NCI-H524 (cell line): ENCODE data around the gene FAM110D.

Experiments
- DNase-seq, 2 experiments: peaks; one replicate each; lab custom pipeline; 2025; lab: John Stamatoyannopoulos, UW

The FAM110D gene

DNA sequence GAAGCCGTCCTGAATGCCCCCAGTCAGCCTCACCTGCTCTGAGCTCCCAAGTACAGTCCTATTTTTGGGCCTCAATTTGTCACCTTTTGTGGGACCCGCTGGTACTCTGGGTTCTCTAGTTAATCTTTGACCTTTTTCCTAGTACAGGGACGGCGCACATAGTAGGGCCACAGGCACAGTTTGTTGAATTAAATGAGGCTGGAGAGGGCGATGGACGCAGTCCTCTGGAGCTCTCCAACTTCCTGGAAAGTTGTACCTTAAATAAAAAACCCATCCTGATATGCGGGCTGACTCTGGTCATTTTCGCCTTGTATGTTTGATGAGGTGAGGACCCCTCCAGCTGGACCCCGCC lies 4.8 kb downstream of the FAM110D start:
- no peak for DNase-seq

DNA sequence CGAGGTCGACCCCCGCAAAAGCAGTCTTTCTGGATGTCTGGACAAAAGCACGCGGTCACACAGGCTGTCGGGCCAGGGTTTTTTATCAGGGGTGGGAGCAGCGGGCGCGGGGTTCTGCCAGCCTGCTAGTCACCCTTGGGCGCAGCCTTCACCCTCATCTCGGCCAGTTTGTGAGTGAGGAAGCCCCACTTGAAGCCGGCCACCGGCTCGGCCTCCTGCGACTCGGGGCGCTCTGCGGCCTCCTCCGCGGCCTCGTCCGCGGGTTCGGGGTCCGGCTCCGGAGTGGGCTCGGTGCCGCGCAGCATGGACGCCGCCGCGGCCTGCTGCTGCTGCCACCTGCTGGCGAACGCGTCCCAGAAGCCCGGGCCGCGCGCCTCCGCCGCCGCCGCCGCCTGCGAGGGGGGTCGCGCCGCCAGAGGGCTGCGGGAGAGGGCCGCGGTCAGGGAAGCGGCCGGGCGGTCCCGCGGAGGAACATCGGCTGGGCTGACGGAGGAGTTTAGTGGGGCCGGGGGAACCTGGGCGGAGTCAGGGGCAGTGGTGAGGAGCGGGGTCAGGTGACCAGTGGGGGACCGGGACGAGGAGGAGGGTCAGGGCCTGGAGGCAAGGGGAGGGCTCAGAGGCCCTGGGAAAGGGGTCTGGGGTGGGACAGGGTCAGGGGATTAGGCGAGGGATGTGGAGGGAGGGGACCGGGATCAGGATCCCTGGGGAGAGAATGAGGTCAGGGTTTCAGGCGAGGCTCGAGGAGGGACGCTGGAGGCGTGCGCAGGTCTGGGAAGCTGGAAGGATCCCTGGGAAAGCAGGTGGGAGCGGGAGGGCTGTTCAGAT lies 5.4 kb downstream of the FAM110D start:
- DNase-seq = no peak

- peak; percentile 20 to 77 for DNase-seq
These were observed 6.3 kb downstream of the FAM110D start for GRCh38 chr1:26164861-26165842.

DNA sequence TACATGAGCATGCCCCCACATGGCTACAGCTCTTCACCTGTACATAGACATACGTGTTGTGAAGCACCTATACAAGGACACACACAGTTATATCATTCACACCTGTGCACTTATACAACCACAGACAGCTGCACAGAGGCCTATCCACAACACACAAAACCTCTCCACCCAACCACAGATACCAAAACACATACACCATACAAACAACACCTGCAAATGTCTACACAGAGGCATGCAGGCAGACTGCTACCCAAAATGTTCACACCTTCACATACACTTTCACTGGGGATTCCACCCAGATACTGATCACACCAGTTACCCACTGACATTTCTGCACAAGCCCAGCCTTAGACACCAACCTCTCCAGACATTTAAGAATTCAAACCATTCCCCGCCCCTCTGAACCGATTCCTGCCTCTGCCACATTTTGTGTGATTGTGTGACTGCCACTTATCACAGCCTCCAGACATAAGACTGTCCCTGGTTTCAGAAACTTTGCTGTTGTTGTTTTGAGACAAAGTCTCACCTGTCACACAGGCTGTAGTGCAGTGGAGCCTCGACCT lies 7.9 kb downstream of the FAM110D start:
- DNase-seq = no peak

DNA sequence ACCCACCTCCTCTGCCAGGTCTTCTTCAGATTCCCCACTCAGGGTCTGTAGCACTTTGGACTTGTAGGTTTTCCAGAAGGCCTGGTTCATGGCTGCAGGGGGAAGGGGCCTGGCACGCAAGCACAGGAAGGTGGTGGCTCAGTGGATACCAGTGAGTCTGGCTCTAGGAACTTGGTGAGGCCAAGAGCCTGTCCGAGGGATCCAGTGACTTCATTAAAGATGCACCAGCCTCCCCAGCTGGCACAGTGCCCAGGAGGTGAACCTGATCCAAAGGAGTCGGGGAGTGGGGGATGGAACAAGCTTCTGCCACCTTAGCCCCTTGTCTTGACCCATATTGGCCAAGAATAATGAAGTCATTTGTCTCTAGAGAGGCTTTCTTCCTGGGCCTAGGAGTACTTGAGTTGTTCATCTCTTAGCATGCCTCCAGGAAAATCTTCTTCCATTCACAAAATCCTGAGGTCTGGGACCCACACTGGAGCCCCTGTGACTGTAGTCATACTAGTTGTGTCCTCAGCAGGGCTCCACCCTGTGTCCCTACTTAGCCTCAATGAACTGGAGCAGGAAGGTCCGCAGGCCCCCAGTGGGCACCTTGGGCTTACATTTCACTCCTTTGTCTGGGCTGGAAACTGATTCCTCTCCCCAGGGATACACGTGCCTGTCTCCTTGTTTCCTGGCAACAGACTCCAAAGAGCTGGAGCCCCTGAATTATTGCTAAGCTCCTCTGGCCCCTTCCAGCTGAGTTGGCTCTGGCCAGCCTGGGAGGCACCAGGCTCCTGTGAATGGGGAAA lies 9.7 kb downstream of the FAM110D start, which contains the start of gene C1orf232:
Gene C1orf232 (minus strand): TSS at position 554 of the 788 bp plus-strand sequence. CDS start 464 bp downstream, at position 90.
- DNase-seq = peak; percentile 55 to 80

DNA sequence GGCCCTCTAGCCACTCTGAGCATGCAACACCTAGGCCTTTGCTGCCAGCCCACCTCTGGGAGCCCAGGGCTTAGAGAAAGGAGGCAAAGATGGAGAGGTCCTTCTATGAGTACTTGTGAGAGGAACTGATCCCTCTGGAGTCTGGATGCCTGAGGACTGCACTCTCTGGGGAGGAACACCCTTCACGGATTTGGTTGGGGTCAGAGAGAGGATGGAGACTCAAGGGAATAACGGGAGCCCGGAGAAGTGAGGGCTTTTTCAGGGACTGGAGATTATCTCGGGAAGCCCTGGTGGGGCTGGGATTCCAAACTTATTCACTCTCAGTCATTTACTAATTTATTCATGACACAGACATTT lies 10.3 kb downstream of the FAM110D start:
- DNase-seq = no peak

DNA sequence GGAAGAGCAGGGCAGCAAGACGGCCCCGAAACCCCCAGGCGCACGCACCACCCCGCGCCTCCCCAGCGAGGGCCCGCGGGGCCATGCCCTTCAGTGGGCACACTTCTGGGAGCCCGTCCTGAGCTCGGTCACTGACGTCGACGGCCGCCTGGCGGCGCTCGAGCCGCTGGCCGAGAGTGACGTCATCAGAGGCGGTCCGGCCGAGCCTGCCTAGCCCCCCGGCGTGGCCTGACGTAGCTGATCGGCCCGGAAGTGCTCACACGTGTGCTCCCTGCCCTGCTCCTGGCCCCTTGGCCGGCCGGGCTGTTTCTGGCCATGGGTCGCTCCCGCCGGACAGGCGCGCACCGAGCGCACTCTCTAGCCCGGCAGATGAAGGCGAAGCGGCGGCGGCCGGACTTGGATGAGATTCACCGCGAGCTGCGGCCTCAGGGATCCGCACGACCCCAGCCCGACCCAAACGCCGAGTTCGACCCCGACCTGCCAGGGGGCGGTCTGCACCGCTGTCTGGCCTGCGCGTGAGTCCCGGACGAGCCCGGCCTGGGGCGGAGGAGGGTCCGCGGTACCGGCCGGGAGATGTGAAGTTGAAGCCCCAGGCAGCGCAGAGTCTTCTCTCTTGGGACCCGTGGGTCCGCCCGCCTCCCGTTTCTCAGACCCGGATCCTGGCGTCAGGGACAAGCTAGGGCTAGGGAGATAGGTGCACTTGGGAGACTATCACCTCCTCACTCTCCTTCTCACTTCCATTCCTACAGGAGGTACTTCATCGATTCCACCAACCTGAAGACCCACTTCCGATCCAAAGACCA lies 11.0 kb downstream of the FAM110D start, which contains the start of gene ZNF593:
Gene ZNF593 (plus strand): TSS at position 240 of the 803 bp plus-strand sequence. CDS start 76 bp downstream, at position 316.
- DNase-seq = peak; percentile 46 to 85

DNA sequence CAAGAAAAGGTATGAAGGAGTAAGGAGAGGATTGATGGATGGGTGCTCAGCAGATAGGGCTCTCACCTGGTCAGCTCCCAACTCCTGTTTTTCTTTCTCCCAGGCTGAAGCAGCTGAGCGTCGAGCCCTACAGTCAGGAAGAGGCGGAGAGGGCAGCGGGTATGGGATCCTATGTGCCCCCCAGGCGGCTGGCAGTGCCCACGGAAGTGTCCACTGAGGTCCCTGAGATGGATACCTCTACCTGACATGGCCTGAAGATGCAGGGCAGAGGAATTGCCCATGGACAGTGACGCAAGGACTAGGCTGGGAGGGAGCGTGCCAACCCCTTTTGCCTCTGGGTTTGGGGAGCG lies 11.6 kb downstream of the FAM110D start:
- DNase-seq = no peak

DNA sequence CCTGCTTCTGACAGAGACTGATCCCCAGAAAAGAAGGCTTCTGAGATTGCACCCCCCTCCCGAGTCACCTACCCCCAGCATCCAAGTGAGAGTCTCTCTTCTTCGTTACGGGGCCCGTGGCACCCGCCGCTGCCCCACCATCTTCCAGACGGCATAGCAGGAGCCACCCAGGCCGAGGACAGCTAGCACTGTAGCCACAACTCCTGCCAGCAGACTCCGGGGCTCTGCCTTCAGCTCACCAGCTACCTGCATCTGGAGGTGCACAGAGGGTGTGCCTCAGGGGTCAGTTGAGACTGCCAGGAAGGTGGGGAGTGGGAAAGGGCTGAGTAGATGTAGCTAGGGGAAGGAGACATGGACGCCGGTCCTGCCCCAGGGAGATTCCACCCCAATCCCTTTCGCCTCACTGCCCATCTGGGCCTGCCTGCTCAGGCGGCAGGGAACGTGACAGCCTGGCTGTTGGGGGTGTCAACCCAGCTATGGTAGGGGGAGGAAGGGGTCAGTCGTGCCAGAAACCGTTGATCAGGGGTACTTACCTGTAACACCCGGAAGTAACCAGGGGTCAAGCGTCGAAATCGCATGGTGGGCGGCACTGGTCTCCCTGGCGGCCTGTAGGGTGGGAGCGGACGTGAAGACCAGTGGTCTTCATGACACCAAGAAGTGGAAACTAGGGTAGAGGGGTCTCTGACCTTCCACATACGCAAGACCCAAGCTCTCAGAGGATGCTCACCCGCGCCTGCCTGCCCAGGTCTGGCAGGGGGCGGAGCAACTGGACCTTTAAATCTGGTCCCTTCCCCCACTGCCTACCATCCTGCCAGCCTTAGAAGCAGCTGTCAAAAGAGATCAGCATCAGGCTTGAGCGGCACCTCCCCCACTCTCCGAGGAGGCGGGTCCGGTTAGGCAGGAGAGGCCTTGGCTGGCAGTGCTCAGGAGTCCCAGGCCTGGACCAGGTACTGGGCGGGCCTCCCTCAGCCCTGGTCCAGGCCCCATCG lies 12.5 kb downstream of the FAM110D start, which contains the start of gene ZNF593OS:
Gene ZNF593OS (minus strand): TSS at position 749 of the 989 bp plus-strand sequence. CDS start 171 bp downstream, at position 578.
- DNase-seq = no peak

GRCh38 chr1:26175346-26175745 lies 16.5 kb downstream of the FAM110D start:
- DNase-seq = no peak

DNA sequence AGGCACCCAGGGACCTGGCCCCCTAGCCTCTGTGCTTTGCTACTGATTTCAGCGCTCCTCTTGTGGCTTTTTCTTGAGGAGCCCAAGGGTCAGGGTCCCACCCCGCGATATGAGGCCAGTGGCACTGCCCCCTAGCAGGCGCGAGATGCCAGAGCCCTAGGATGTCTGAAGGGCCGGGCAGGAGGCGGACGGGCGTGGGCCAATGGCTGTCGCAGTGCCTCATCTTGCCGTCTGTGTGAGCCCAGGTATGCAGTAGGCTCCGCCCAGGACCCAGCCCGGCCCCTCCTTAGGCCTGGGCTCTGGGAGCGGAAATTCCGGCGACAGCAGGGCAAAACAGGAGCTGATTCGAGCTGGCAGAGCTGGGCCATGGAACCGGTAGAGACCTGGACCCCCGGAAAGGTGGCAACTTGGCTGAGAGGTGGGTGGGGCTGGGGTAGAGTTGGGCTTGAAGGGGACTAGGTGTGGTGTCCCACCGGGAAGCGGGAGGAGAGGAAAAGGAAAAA lies 18.4 kb downstream of the FAM110D start, which contains the start of gene CNKSR1:
Gene CNKSR1 (plus strand): TSS at position 310 of the 503 bp plus-strand sequence. CDS start 57 bp downstream, at position 367.
- no peak for DNase-seq

- DNase-seq = no peak
These were observed 21.2 kb downstream of the FAM110D start for GRCh38 chr1:26180010-26180506.

DNA sequence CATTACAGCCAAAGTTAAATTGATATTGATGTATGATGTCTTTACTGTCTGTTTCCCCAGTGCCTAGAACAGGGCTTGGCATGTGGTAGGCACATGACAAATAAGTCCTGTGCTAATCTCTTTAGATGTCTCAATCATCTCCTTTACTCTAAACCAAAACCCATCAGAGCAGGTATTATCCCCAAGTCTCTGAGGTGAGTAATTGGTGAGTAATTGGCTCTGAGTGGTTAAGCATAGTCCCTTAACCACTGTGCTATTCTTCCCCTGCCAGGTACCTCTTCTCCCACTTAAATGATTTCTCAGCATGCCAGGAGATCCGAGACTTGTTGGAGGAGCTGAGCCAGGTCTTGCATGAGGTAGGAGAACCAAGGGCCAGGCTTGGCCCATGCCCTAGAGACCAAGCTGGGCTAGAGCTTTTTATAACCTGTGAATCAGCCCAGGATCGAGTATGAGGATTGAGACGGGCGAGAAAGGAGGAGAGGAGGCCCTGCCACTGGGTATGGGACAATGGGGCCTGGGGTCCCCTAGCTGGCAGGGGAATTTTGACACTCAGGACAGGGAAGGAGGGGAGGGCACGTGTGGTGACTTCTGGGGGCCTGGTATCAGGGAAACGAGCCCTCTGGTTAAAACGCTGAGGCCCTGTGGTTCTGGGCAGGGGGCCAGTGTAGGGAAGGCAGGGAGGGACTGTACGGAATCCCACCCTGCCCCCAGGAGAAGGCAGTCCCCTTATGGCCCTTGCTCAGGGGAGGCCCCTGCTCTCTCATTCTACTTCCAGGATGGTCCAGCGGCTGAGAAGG lies 22.9 kb downstream of the FAM110D start:
- DNase-seq = no peak

GRCh38 chr1:26182383-26182696 lies 23.5 kb downstream of the FAM110D start:
- no peak for DNase-seq

- DNase-seq = no peak
These were observed 25.2 kb downstream of the FAM110D start for GRCh38 chr1:26184086-26184485.

DNA sequence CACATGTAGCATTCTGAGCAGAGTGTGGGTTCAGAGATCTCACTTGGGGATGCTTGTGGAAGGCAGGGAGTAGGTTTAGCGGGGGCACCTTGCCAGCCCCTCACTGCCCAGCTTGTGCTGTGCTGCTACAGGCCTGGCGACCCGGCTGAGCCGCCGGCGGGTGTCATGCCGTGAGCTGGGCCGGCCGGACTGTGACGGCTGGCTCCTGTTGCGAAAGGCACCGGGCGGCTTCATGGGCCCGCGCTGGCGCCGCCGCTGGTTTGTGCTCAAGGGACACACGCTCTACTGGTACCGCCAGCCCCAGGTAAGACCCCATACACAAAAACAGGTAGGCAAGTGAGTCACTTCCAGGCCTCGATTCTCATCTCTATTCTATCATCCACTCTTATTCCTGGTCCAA lies 26.0 kb downstream of the FAM110D start:
- DNase-seq = no peak

GRCh38 chr1:26187882-26188281 lies 29.0 kb downstream of the FAM110D start:
- DNase-seq = no peak

DNA sequence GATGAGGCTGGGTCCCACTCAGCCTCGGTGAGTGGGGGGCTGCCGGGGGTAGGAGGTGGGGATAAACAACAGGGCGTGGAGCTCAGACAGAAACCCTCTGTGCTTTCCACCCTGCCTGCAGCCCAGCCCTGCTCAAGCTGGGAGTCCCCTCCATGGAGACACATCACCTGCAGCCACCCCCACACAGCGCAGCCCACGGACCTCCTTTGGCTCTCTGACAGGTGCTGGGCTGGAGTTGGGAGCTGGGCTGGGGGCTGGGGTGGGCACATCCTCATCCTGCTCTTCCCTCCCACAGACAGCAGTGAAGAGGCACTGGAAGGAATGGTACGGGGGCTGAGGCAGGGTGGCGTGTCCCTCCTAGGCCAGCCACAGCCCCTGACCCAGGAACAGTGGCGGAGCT lies 29.6 kb downstream of the FAM110D start:
- DNase-seq = no peak
